Glomerular visceral epithelial cell (primary cell): ENCODE data around the gene C1orf198.

ENCODE experiments used
- DNase-seq: peaks from one replicate; pipeline ENCODE4 v3.0.0-alpha.2; 2016; ENCODE audit errors: extremely low spot score

C1orf198 gene

DNA sequence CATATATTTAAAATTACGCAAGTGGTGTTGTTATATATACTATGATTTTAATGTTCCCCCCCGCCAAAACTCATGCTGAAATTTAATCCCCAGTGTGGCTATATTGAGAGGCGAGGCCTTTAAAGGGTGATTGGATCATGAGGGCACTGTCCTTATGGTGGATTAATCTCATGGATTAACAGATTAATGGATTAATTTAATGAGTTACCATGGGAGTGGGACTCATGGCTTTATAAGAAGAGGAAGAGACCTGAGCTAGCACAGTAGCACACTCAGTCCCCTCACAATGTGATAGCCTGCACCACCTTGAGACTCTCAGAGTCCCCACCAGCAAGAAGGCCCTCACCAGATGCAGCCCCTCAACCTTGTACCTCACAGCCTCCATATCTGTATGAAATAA lies 34.8 kb downstream of the C1orf198 start:
- DNase-seq = no peak

DNA sequence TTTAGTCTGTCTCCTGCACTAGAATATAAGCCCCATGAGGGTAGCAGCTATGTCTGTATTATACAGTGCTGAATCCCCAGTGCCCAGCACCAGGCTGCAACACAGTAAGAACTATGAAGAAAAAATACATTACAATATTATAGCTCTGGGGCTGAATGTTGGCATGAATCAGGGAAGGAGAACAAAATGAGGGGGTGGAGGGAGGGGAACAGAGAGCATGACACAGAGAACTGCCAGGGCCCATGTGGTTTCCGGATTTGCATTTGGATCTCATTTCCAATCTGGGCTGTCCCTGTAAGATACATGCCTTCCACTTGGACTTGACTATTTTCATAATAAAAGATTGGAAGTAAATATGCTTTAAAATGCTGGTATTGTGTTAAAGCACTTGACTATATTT lies 35.8 kb downstream of the C1orf198 start:
- DNase-seq = no peak

DNA sequence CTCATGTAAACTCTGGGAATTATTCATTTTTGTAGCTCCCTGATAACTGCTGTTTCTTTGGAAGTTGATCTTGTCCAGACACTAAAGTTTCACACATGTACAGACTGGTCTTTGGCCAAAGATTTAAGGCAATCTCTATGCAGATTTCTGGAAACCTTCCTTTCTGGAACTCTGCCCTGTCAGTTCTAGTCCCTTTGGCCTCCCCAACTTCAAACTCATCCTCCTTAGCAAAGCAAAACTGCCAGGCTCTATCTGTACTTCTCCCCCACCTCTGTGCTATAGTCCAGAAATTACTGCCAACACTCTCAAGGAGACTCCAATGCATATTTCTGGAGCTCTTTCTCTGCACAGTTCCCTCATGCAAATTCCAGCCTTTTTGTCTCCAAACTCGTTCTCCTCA lies 36.5 kb downstream of the C1orf198 start:
- no peak for DNase-seq

DNA sequence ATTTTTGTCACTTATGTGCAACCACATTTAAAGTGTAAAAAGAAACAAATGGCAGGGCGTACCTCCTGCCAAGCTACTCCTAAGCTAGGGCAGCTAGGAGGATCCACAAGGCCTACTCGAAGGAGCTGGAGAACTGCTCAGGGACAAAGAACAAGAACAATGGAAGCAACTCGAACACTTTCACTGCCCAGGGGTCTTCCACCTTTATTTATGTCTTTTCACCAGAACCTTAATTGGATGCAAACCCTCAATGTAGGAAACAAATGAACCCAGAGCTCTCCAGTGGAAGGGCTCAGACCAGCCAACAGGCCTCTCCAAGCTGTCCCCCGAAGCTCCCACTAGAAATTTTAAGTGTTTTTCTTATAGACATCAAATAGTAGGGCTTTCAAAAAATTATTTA lies 39.9 kb downstream of the C1orf198 start:
- DNase-seq = no peak

DNA sequence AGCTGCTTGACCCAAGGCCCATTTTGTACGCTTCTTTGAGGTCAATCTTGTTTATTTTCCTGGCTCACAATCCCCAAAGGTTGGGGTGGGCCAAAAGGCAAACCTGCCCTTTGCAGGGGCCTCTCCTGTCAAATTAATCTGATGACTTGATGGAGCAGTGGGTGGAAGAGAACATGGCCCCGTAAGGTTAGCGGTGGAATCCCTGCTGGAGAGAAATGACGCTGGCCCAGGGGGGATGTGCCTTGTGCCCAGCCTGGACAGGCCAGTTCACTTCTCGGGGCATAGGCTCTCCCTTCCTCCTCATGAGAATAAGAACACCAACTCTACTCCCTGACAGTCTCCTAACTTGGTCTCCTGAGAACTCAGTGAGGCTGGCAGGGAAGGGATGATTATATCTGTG lies 40.5 kb downstream of the C1orf198 start:
- DNase-seq = no peak

DNA sequence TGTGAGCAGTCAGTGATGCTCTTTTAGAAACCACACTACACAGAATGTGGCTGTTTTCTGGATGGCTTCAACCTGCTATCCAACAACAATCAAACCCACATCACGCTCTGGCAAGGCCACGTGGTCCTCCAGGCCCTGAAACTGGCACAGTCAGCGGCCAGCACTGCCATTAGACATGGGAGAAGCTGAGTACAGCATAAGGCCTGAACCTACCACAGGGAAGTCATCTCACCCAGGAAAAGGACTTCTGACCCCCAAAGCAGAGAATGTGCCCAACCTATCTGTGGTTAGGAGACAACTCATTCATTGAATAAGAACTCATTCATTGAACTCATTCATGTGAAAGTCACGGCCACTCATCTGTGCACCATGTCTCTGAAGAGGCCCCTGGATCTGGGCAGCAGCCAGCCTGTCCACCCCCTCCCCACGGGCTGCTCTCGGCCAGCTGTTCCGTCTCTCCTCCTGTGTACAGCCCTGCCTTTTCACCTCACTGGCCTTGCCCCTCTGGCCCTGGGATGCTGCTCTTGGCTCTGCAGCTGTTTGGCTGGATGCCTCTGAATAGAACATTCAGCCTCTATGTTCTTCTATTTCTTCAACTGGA lies 41.1 kb downstream of the C1orf198 start:
- DNase-seq = peak; percentile 90

DNA sequence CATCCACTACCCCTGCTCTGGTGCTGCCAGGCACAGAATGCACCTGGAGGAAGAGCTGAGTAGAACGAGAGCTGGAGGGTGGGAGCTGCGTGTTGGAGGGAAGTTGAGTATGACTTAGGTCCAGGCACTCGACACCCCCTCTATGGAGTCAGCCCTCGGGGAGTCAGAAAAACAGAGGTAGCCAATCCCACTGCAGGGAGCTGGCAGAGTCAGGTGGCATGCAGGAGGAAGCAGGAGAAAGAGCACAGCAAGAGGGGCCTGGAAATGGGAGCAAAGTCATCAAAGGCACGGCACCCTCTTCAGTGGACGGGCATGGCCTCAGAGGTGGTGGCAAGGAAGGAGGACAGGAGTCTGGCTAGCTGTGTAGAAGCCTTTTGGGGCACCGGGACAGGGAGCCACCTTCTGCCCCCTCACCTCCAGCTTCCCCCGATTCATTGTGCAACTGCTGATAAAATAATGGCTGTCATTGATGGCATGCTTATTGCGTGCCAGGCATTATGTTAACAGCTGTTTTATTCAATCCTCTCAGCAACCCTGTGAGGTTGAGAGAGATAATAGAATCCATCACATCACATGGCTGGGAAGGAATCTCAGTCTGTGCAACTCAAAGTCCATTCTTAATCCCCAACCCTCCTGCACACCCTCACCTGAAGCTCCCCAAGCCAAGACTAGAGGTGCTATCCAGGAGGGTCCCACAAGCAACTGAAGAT lies 42.0 kb downstream of the C1orf198 start:
- no peak for DNase-seq

DNA sequence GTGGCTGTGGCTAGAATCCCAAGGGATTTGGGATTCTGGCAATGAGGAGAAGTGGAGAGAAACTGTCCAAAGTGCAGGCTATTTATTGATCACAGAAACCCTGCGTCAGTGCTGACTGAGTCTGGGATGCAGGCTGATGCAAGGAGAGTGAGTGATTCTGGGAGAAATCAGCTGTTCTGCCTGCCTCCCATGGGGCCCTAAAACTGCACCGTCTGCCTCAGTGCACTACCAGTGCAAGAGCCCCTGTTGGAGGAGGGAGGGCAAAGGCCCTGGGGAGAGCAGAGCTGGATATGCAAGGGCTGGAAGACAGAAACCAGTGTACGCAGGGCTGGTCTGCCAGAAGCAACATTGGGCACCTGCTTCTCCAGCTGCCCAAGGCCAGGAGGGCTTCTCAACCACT lies 42.6 kb downstream of the C1orf198 start:
- DNase-seq = no peak

DNA sequence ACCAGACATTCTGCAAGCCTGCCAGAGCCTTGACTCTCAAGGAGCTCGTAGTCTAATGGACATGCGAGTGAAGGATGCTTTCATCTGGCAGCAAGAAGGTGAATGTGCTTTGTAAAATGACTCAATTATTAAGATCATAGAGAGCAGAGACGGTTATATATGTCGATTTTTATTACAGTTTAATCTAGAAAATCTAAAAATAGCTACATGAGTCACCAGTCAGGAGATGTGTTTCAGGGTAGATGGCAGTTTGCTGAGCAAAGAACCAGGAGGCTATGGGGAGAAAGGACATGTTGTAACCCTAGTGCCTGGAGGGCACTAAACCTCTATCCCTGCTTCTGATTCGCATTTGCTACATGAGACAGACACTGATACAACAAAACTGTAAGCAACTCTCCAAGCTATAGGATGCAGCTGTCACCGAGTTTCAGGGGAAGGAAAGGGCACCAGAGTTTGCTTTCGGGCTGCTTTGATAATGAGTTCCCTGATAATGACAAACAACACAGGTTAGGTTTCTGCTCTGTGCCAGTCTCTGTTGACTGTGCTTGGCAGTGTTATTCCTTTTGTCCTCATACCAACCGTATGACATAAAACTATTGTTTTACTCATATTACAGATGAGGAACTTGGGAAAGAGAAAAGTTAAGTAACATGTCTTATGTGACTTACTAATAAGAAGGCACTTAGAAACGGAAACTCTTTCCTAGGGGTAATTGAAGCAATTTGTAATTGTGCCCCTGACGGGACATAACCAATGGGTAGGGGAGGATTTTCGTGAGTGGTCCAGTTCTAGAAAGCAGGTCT lies 43.2 kb downstream of the C1orf198 start:
- peak; percentile 34 for DNase-seq

DNA sequence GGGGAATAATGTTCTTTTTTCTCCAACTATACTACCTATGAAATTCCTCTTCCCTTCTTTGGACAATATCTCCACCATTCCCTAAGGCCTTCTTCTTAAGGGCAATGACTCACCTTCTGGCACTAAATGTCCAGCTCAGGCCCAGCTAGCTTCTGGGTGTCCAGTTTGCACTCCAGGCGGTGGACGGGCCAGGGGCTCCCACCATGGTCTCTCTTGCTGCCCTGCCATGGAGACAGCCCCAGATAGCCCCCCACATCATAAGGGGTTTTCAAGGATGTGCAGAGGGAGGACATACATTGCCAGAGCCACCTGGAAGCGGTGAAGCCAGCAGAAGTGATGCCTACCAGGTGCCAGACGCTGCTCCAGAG lies 43.8 kb downstream of the C1orf198 start:
- DNase-seq = no peak

DNA sequence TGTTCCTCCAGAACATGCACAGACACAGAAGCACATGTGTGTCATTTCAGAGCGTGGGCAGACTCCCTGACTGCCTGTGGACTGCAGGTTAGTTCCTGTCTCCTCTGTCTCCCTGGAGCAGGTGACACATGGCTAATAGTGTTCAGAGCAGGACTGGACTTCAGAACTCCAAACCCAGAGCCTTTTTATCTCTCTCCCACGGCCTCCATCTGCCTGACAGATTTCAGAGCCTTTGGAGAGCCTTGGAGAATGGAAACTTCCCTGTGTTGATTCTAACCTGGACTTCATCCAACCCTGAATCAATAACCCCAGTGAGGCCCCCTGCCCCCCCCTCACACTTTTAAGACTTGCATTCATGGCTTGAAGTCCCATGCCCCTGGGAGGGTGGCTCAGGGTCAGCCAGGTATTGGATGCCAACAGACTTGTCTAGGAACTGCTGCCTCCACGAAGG lies 44.4 kb downstream of the C1orf198 start:
- no peak for DNase-seq

DNA sequence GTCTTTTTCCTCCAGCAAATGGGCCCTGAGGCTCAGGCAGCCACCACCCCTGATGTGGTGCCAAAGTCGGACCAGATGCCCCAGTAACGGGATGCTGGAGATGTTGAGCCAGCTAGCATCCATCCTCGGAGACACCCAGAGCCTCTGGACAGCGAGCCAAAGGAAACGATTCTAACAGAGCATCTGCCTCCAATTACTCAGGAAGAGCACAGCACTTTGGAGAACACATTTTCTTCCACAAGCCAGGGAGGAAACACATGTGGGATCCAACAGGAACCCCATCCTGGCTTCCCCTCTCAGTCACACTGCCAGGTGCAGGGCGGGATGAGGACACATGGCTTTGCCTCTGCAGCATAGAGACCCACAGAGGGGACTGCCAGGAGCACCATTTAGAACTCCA lies 44.9 kb downstream of the C1orf198 start:
- DNase-seq = no peak

DNA sequence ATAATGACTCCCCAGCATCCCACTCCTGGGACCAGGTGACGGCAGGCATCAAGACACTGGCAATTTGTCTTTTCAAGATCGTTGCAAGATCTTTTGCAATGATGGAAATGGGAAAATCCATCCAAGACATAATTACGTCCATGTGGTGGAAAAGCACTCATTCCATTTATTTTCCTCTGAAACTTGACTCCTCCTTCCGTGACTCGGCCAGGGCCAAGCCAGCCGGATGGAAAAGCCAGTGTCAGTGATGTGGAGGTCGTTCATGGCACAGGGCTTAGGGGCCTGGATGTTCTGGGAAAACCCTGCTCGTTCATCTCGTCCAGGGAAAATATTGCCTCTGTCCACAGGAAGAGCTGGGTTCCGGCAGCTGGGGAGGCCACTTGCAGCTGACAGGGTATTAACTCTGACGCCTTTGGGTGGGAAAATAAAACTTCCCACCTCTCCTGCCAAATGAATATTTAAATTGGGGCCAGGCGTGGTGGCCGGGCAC lies 46.2 kb downstream of the C1orf198 start:
- DNase-seq = no peak

DNA sequence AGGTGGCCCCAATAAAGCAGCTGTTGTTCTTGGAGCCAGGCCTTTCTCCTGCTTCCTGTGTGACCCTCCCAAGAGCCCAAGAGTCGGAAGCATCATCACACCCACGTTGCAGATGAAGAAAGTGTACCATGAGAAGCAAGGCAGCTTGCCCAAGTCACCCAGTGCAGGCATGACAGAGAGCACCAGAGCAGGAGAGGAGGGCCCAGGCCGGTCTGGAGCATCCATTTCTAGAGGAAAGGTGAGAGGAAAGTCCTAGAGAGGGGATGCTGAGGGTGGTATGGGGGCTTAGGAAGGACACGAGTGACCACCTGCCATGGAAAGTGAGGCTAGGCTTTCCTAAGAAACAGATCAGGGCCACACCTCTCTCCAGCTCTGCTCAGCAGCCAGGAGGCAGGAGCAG lies 47.0 kb downstream of the C1orf198 start:
- no peak for DNase-seq

DNA sequence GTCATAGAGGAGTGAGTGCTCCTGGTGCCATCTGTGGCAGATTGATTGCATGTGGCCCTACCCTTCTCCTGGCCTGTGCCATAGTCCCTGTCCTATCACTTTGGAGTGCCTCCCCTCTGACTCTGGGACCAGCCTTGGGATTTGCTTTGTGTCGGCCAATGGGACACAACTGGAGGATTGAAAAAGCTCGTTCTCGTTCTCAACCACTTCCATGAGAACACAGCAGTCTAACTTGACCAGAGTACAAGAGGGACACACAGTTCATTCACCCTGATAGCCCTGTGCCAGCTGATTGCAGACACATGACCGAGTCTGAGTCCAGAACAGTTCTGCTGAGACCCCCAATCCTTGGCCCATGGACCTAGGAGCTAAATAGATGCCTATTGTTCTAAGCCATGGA lies 47.8 kb downstream of the C1orf198 start:
- no peak for DNase-seq

DNA sequence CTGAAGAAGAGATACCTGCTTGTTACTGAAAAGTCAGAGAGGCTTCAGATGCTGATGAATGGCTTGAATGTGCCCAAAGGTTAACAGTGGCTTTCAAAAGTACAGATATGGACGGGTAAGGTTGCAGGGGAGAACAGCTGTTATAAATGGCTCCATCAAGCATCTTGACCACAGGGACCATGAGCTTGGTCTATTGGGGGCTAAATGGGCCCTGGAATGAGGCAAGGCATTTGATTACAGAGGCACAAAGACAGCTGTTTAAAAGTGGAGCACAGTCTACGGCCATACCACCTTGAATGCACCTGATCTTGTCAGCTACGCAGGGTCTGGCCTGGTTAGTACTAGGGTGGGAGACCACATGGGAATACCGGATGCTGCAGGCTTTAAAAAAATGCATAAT lies 48.3 kb downstream of the C1orf198 start:
- DNase-seq = no peak

DNA sequence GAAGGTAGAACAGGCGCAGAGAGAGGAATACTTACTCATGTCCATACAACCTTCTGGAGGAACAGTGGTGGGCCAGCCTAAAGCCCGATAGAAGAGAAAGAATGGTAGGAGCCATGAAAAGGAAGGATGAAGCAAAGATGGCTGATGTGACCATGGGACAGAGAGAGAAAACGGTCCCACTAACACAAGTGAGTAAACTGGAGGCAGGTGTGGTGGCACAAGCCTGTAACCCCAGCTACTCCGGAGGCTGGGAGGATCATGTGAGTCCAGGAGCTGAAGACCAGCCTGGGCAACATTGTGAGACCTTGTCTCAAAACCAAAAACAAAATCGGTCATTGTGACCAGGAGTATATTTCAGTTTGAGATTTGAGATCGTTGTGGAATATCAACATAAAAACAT lies 49.4 kb downstream of the C1orf198 start:
- no peak for DNase-seq

DNA sequence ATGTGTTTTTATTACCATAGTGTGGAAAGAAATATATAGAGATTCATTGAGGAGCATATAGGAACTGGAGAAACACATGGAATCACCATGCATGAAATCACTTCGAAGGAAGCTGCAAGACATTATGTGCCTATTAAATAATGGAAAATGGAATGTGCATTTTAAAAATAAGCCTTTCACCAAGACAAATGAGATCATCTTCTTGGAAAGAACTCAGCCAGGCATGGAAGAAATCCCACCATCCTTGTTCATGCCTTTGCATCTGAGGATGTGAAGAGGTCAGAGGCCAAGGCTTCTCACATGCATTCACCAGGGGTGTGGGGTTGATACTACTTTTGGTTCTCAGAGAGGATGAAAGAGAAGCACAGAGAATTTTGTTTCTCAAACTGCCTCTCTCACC lies 50.0 kb downstream of the C1orf198 start:
- DNase-seq = peak; percentile 33

DNA sequence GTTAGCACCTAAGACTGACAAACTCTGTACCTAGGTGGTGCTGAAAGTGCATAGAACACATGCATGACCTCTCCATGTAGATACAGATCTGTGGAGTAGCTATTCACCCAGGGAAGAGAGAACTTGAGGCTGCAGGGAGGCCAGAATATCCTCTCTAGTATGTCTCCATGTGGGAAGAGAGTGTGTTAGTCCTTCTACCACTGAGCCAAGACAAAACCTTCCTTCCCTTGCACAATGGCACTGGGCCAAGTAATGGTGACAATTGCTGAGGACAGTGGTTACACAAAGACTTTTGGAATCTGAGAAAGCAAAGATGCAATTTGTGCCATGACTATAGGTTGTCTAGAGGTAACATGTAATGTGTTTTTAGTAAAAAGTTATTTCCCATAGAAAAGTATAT lies 52.3 kb downstream of the C1orf198 start:
- no peak for DNase-seq

DNA sequence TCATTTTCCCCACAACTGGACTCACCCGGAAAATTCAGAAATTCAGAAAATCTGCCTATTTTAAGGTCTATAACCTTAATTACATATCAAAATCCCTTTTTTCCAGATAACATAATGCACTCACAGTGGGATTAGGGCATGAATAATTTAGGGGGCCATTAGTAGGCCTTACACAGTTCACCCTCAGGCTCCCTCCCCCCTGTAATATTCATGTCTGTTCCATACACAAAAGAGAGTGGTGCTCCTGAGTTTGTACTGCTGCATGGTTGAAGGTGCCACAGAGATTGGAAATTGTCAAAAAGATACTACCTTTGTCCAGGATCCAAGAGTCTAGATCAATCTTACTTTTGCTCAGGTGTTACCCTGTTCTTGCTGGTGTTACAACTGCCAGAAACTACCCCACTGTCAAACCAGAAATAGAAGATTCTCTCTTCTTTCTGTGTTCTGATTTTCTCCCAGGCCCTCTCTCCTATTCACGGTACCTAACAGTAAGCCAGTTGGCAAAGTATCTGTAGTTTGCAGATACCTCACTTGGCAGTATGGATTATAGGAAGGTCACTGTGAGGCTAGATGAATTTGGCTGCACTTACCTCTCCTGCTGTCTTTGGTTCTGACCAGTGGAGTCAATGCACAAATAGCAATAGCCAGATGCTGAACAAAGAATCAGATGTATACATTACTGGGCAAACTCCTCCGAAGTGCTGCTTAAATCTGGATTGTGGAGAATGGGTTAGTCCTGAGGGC lies 53.2 kb downstream of the C1orf198 start:
- no peak for DNase-seq

DNA sequence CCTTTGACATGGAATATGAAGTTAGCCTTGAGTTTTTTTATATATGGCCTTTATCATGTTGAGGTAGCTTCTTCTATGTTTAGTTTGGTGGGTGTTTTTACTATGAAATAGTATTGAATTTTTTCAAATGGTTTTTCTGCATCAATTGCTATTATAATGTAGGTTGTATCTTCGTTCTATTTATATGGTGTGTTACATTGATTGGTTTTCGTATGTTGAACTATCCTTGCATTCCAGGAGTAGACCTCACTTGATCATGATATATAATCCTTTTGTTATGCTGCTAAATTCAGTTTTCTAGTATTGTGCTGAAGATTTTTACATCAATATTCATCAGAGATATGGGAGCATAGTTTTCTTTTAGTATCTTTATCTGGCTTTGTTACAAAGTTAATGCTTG lies 55.8 kb downstream of the C1orf198 start:
- no peak for DNase-seq
